Measurements from ENCODE around the gene LRRK1.

LRRK1 gene

DNA sequence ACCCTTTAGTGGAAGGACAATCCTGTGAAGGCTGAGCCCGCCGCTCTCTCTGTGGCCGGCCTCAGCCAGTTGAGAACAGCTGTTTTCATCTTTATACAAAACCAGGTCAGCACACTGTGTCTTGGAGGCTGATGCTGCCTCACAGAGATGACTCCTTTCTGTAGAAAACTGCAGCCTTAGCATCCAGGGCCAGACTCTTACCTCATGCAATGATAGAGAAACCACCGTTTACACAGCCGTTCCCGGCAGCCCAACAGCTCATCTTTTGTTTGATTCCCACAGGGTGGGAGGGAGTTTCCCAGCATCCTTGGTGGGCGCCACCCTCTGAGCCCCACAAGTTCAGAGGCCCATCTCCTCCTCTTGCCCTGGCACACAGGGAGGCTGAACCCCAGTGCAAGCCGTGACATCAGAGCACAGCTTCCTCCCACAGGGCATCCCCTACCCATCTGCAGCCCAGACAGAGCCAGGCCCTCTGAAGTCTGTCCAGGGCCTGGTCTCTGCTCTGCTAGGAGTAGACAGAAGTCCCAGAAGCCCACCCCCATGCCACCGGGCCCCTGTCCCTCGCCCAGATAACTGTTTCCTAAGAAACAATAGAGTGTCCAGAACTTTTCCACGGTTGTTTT is 105.0 kb downstream of the LRRK1 start:
- DNase-seq (ENCODE audit: low read depth, low spot score): peak; percentile 88

DNA sequence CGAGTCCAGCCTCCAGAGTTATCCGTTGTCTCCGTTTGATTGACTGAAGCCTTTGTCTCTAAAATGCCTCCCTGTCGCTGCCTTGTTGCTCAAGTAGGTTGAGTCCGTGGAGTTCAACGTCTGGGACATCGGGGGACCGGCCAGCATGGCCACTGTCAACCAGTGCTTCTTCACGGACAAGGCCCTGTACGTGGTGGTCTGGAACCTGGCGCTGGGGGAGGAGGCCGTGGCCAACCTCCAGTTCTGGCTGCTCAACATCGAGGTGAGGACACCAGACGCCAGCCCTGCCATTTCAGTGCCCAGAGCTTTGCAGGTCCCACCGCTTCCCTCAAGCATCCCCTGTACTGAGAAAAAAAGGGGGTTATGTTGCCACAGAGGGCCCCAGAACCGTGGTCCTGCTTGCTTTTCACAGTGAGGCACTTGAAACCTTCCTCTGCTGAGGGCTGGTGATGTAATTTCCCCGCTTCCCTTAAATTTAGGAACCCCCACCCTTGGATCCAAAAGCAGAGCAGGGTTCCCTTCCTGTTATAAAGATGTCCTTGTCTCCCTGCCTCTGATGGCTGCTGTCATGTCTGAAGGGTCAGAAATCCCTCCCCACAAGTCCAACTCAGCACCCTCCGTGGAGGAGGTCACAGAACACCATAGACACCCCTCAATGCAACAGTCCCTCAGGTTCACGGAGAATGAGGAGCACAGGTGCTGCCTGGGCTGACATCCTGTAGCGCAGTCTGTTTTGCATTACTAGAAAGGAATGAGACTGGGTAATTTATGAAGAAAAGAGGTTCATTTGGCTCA is 105.7 kb downstream of the LRRK1 start:
- DNase-seq (ENCODE audit: low read depth, low spot score): no peak

DNA sequence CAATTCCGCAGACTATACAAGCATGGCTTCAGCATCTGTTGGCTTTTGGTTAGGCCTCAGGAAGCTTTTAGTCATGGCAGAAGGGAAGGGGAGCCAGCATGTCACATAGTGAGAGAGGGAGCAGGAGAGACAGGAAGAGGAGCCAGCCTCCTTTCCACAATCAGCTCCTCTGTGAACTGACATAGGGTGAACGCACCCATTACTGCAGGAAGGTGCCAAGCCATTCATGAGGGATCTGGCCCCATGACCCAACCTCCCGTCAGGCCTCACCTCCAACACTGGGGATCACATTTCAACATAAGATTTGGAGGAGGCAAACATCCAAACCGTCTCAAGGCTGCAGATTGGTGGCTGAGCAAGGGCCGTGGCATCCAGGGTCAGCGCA is 106.3 kb downstream of the LRRK1 start:
- DNase-seq (ENCODE audit: low read depth, low spot score): no peak

DNA sequence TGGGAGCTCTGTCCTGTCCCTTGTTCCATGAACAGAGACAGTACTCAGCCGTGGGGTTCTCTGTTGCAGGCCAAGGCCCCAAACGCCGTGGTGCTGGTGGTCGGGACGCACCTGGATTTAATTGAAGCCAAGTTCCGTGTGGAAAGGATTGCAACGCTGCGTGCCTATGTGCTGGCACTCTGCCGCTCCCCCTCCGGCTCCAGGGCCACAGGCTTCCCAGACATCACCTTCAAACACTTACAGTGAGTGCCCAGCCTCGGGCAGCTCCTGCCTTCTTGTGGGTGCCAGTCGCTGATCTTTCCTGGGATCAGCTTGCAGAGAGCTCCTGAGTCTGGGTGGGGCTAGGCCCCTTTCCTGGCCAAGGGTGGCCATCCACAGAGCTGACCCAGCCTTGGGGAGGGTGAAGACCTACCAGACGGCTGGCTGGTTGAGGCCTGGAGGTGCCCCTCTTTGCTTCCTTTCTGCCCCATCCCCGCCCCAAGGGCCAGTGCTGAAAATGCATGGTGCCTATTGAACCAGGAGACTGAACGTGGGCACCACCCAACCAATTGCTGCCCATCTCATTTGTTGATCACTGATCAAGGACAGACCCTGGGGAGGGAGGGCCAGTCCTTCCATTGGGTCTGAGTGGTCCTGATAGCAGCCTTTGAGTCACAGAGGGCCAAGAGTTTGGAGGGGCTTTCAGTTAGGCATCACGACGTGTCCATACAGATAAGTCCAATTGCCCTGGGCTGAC is 106.9 kb downstream of the LRRK1 start:
- no peak for DNase-seq (ENCODE audit: low read depth, low spot score)

DNA sequence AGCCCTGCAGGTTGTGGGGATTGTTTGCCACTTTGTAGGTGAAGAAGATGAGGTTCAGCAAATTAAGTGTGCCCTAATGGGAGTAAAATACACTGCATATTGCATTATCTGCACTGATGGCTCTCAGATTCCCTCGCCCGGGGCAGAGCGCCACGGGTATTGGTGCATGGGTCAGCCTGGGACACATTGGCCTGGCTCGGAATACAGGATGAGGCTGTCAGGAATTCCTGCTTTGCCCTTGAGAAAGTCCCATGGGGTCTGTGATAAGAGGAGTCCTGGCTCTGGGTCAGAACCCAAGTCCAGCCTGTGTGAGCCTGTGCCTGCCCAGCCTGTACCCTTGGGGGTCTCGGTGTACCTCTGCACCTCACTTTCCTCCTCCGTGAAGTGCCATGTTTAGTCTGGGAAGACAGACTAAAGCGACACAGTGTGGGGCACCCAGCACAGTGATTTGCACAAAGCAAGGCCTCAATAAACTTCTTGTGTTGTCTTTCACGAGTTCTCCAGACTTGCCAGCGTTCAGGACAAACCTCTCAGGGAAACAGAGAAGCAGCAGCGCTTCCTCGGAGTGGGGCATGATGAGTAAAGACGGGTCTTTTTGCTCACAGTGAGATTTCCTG is 107.6 kb downstream of the LRRK1 start:
- no peak for DNase-seq (ENCODE audit: low read depth, low spot score)

DNA sequence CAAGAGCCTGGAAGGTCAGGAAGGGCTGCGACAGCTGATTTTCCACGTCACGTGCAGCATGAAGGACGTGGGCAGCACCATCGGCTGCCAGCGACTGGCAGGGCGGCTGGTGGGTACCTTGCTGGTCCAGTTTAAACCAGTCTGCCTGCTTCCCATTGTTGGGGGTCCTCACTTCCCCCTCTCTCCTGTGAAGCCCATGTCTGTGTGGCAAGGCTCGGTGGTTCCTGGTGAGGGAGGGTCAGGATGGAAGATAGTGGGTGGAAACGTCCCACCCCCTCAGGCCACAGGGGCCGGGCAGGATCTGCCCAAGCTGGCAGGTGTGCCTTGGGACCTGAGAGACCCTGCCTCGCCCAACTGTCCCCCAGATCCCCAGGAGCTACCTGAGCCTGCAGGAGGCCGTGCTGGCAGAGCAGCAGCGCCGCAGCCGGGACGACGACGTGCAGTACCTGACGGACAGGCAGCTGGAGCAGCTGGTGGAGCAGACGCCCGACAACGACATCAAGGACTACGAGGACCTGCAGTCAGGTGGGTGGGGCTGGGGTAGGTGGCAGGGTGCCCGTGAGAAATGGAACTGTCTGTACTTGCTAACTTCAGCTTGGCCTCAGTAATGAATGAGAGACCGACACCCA is 108.2 kb downstream of the LRRK1 start:
- no peak for DNase-seq (ENCODE audit: low read depth, low spot score)

DNA sequence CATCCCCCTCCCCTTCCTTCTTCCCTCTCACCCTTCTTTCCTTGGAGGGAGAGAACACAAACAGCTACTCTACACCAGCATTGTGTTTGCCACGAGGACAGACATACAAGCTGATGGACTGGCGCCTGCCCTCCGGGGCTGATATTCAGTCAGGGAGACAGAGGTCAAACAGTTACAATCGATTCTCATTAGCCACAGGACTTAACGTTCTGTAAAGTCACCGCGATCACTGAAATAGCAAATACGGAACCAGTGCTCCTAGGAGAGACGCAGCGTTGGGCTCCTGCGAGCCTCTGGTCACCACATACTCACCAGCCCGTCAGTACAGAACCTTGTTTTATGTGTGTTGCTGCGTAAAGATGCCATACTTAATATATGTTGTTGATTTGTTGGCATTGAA is 108.8 kb downstream of the LRRK1 start:
- no peak for DNase-seq (ENCODE audit: low read depth, low spot score)

DNA sequence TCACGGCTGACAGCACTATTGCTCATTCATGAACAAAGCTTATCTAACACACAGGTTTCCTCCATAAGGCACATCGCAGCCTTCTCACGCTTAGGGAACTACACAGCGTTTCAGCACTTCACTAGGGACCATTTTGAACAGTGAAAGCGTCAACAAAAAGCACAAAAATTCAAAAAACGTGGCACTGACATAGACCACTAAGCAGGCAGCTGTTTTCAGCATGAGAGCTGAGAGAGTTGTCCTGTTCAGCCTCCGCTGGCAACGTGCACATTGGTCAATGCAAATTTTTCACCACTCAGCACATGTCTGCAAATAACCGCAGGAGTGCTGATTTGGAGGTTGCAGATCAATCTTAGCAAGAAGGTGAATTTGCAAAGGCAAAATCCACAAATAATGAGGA is 109.2 kb downstream of the LRRK1 start:
- DNase-seq (ENCODE audit: low read depth, low spot score): no peak

DNA sequence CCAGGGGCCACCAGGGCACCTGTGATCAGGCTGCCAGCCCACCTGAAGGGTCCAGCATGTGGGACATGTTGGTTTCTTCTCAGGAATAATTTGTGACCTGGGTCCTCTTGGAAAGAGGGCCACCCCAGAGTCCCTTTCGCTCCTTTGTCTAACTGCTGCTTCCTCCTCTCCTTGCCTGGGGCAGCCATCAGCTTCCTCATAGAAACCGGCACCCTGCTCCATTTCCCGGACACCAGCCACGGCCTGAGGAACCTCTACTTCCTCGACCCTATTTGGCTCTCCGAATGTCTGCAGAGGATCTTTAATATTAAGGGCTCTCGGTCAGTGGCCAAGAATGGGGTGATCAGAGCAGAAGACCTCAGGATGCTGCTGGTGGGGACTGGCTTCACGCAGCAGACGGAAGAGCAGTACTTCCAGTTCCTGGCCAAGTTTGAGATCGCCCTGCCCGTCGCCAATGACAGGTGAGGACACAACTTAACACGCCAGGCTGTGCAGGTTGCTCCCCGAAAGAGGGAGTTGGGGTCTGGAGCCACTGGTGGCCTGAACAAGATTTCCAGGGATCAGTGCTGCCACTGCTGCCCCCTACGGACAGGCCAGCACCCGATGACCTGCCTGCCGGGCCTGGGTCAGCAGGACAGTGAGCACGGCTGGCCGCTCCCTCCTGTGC is 109.7 kb downstream of the LRRK1 start:
- DNase-seq (ENCODE audit: low read depth, low spot score): no peak

DNA sequence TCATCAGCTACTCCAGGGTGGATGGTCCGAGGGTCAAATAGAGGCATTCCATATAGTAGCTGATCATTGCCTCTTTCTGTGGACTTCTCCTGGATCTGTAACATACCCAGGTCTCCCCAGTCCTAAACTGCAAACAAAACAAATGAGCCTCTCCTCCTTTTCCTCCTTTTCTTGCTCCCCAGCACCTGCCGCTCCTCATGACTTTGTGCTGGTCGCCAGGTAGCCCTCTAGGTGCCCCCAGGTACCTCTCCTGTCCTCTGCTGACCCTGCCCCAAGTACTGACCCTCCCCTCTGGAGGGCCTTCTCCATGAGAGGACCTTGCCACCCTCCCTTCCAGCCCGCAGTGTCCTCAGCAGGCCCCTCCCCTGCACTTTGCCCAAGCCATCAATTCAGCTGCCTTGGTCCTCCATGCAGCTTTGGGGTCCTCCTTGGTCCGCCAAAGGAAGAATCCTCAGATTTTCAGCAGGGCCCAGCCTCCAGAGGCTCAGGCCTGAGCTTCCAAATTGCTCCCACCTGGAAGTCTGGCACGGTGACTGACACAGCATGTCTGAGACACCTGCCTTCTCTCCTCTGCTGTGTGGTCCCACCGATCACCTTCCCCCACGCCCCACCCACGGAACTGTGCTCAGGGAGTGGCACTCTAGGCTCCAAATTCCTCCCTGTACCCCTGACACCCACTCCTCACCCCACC is 111.0 kb downstream of the LRRK1 start:
- DNase-seq (ENCODE audit: low read depth, low spot score): no peak

DNA sequence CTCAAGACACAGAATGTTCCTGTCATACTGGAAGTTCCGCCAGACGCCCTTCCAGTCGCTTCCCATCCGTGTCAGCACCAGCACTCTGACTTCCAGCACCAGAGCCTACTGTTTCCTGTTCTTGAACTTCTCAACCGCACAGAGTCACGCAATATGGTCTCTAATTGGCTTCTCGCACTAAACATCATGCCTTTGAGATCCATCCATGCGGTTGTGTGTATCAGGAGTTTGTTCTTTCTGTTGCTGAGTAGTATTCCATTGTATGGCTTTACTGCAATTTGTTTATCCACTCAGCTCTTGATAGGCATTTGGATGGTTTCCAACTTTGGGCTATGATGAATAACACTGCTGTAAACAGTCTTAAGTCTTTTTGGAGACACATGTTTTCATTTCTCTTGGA is 112.1 kb downstream of the LRRK1 start:
- DNase-seq (ENCODE audit: low read depth, low spot score): no peak

DNA sequence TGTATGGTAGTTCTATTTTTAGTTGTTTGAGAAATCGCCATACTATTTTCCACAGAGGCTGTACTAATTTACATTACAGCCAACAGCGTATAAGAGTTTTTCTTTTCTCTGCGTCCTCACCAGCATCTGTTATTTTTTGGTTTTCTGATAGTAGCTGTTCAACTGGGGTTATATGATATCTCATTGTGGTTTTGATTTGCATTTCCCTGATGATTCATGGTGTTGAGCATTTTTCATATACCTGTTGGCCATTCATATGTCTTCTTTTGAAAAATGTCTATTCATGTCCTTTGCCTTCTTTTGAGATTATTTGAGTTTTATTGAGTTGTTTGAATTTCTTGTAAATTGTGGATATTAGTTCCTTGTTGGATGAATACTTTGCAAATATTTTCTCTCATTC is 114.6 kb downstream of the LRRK1 start:
- DNase-seq (ENCODE audit: low read depth, low spot score): no peak

DNA sequence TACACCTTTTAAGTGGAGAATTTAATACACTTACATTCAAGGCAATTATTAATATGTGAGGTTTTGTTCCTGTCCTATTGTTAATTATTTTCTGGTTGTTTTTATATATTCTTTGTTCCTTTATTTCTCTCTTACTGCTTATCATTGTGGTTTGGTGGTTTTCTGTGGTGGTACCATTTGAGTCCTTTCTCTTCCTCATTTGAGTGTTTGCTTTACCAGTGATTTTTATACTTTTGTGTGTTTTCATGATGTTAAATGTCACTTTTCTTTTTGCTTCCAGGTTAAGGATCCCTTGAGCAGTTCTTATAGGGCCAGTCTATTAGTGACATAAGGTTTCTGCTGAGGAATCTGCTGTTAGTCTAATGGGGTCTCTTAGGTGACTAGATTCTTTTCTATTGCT is 116.5 kb downstream of the LRRK1 start:
- DNase-seq (ENCODE audit: low read depth, low spot score): no peak

DNA sequence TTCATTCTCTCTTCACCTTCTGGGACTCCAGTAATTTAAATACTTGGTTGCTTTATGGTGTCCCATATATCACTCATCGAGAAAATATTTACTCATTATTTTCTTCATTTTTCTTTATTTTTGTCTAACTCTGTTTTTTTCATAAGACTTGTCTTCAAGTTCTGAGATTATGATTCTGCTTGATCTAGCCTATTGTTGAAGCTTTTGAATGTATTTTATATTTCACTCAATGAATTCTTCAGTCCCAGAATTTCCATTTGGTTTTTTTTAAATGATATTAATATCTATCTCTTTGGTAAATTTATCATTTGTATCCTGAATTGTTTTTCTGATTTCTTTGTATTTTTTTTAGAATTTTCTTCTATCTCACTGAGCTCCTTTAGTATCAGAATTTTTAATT is 117.0 kb downstream of the LRRK1 start:
- no peak for DNase-seq (ENCODE audit: low read depth, low spot score)

DNA sequence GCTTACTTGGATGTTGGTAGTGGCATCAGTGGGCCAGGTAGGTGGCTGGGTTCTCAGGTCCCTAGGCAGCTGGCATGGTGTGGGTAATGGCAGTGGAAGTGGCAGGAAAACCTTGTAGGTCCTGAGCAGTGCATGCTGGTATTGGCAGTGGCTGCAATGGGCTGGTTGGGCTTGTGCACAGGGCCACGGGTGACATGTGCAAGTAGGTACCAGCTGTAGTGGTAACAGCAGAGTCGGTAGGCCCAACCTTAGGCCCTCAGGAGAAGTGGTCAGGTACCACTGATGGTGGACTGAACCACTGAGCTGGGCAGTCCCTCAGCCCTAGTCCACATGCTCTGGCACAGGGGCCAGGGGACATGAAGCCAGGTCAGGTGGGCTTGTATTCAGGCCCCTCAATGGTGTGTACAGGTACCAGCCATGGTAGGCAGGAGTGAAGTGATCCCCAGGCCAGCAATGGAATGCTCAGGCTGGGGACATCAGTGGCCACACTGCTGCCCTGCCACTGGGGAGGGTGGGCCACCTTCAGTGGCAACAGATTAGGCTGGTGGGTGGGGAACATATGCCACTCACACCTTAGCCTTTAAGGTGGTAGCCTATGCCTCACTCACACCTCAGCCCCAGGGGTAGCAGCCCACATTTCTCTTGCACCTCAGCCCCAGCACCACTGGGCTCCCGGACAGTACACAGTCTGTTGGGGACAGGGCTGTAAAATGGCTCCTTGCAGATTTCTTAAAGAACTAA is 118.1 kb downstream of the LRRK1 start:
- no peak for DNase-seq (ENCODE audit: low read depth, low spot score)

DNA sequence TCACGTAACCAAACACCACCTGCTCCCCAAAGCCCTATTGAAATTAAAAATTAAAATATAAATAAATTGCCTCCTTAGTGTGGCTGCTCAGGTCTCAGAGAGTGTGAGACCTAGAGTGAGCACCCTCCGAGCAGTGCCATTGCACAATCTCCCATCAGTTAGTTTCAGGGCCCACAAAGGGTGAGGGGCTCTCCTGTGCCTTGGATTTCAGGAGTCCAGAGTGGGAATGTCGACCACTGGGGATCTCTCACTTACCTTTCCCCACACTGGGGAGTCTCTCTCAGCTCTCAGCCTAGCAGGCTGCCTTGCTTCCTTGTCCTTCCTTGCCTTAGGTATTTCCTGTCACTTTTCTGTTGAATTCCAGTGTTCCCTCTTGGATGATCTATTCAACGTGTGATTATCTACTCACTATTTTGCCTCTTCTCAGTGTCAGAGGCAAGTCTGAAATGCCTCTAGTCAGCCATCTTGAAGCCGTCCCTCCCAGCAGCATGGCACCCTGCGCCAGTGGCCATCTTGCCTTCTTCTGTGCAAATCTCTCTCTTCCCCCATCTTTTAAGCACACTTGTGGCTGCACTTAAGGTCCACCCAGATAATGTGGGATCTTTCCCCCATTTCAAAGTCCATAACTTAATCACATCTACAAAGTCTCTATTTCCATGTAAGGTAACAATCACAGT is 119.3 kb downstream of the LRRK1 start:
- DNase-seq (ENCODE audit: low read depth, low spot score): no peak

DNA sequence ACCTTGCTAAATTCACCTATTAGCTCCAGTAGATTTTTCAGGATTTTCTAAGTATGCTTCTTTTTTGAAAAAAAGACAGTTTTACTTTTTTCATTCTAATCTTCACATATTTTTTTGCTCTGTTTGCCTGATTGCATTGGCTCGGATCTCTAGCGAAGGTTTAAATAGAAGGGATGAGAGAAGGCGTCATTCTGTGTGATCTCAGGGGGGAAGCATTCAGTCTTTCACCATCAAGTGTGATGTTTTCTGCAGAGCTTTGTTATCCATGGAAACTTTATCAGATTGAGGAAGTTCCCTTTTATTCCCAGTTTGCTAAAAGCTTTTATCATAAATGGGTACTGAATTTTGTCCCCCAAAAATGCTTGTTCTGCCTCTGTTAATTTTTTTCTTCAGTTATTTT is 120.3 kb downstream of the LRRK1 start:
- no peak for DNase-seq (ENCODE audit: low read depth, low spot score)

DNA sequence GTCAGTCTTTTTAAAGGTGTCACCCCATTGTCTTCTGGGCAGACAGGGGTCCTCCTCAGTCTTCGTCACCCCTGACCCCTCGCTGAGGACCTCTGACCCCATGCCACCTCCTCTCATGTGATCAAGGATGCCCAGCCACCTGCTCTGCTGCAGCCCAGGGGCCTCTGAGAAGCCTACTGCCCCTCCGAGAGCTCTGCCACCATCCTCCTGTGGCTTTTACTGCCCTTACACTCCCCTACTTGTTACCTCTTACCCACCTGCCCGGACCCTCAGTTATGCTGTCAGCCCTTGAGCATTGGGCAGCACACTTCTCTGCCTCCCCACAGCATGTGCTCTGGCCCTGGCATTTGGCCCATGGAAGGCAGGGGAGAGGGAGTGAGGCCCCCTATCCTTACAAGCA is 123.2 kb downstream of the LRRK1 start:
- no peak for DNase-seq (ENCODE audit: low read depth, low spot score)

DNA sequence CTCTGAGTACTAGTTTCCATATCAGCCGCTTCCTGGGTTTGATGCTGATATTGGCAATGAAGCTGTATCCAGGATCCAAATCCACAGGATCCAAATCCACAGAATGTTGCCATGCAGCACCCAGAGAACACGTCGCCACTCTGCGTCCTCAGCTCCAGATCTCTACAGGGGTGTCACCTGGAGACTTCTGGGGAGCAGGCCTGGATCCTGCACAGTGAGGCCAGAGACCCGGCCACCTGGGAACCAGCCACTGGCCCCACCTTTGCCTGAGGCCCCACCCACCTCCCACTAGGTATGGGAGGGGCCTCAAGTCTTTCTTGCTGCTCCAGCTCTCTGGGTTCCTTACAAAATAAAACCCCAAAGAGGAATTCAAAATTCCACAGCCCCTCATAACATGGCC is 123.9 kb downstream of the LRRK1 start:
- no peak for DNase-seq (ENCODE audit: low read depth, low spot score)

All from smooth muscle cell of the brain vasculature (primary cell).